Stomach (tissue), 4 donors: ENCODE measurements around the gene TMTC2.

Experiments used
- CTCF ChIP-seq, 7 experiments: fragments of 450-650 bp in 4 of 7; fragments of 200-600 bp in 3 of 7; sonication (generic) in 3 of 7; IDR thresholded peaks; one replicate each; pipeline ENCODE4 v1.5.1; 2016 to 2019; ENCODE audit warnings: antibody characterized with exemption in 7 of 7, control low read depth in 2 of 7, mild to moderate bottlenecking in 1 of 7
- POLR2A ChIP-seq, 4 donors: fragments of 450-650 bp; IDR thresholded peaks; one replicate each; pipeline ENCODE4 v1.6.1; 2016; ENCODE audit warnings: antibody characterized with exemption in 4 of 4, control low read depth in 2 of 4, mild to moderate bottlenecking in 1 of 4, moderate library complexity in 1 of 4

GRCh38 chr12:82723093-82723492 is 36.4 kb downstream of the TMTC2 start:
- TF ChIP-seq CTCF (IDR thresholded peaks at IDR 0.05) (no peak), POLR2A (IDR thresholded peaks at IDR 0.05) (no peak)
